Body of pancreas (tissue), 4 donors: ENCODE measurements around the gene MUSTN1.

Source experiments
- CTCF ChIP-seq, 7 experiments: fragments of 450-650 bp in 4 of 7; fragments of 200-600 bp in 3 of 7; sonication (generic) in 3 of 7; IDR thresholded peaks; one replicate each; pipeline ENCODE4 v1.5.1; 2016 to 2019; ENCODE audit warnings: antibody characterized with exemption in 7 of 7
- POLR2A ChIP-seq, 3 donors: fragments of 450-650 bp; IDR thresholded peaks; one replicate each; pipeline ENCODE4 v1.6.1; 2016; ENCODE audit warnings: antibody characterized with exemption in 3 of 3, mild to moderate bottlenecking in 2 of 3

DNA sequence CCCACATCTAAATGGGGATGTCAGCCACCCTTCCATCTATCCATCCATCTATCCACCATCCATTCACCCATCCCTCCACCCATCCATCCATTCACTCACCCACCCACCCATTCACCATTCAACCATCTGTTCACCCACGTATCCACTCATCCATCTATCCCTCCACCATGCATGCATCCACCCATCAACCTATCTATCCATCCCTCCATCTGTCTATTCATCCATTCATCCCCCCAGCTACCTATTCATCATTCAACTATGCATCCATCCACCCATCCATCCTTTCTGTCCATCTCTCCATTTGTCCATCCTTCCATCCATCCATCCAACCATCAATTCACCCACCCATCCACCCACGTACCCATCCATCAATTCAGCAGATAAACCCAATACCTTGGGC, 25.7 kb downstream of the MUSTN1 start:
- no peak for TF ChIP-seq CTCF (IDR thresholded peaks at IDR 0.05)
- TF ChIP-seq POLR2A (IDR thresholded peaks at IDR 0.05), result no peak
